Body of pancreas (tissue), 4 donors: ENCODE data around the gene KXD1.

Experiments used
- POLR2A ChIP-seq, 3 donors: fragments of 450-650 bp; IDR thresholded peaks; one replicate each; pipeline ENCODE4 v1.6.1; 2016; ENCODE audit warnings: antibody characterized with exemption in 3 of 3, mild to moderate bottlenecking in 2 of 3
- TF ChIP-seq, protein P1 (sequence below), 7 experiments: fragments of 450-650 bp in 4 of 7; fragments of 200-600 bp in 3 of 7; sonication (generic) in 3 of 7; IDR thresholded peaks; one replicate each; pipeline ENCODE4 v1.5.1; 2016 to 2019; ENCODE audit warnings: antibody characterized with exemption in 7 of 7

DNA sequence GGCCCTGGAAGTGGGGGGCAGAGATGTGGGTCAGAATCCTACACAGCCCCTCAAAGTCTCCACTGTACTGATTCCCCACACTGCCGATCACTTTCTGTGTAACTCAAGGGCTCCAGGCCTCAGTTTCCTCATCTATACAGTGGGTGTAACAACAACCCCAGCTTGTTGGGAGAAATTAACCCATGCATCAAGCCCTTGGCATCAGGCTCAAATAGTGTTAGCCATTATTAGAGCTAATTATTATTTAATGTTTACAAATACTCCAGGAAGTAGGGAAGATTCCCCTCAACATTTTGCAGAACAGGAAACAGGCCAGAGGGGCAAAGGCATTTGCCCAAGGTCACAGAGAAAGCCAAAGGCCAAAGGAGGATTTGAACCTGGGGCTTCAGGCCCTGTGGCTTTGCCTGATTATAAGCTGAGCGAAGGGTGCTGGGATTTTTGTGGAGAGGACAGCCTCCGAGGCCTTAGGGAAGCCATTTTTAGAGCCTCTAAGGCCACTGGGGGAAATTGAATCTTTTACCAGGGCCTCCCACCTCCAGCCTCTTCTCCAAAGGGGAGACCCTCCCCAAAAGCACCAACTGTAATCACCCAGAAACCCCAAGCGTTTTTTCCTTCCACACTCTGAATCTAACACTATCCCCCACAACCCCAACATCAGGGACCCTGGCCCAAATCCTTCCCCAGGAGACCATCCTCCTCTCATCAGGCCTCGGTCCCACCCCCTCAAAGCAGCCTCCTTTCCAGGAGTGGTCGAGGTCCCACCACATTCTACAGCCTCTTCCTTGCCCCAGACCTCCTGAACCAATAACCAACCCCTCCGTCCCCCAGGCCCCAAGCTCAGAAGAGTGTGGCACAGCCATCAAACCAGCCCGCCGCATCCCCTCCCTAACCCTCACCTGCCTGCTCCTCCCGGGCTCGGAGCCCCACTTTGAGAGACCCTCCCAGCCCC, 15.4 kb upstream of the KXD1 start:
- TF ChIP-seq, protein P1, sequence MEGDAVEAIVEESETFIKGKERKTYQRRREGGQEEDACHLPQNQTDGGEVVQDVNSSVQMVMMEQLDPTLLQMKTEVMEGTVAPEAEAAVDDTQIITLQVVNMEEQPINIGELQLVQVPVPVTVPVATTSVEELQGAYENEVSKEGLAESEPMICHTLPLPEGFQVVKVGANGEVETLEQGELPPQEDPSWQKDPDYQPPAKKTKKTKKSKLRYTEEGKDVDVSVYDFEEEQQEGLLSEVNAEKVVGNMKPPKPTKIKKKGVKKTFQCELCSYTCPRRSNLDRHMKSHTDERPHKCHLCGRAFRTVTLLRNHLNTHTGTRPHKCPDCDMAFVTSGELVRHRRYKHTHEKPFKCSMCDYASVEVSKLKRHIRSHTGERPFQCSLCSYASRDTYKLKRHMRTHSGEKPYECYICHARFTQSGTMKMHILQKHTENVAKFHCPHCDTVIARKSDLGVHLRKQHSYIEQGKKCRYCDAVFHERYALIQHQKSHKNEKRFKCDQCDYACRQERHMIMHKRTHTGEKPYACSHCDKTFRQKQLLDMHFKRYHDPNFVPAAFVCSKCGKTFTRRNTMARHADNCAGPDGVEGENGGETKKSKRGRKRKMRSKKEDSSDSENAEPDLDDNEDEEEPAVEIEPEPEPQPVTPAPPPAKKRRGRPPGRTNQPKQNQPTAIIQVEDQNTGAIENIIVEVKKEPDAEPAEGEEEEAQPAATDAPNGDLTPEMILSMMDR (IDR thresholded peaks at IDR 0.05) = no peak
- TF ChIP-seq POLR2A (IDR thresholded peaks at IDR 0.05) = no peak
